ENCODE results near the gene PFKFB3. TPM values are rescaled to one million over a fixed set of nuclear protein-coding genes. Genes with fewer than 3 reads are reported as not detected.
A peak's percentile ranks its signal among the peaks of the same experiment; 100 is the strongest.

PFKFB3 gene
- total and polyA plus RNA-seq, 2 of the 13 experiments (the other 11 are each of a cell fraction or from before 2014, with no cell fraction given): 1.2 to 13.3 TPM

DNA sequence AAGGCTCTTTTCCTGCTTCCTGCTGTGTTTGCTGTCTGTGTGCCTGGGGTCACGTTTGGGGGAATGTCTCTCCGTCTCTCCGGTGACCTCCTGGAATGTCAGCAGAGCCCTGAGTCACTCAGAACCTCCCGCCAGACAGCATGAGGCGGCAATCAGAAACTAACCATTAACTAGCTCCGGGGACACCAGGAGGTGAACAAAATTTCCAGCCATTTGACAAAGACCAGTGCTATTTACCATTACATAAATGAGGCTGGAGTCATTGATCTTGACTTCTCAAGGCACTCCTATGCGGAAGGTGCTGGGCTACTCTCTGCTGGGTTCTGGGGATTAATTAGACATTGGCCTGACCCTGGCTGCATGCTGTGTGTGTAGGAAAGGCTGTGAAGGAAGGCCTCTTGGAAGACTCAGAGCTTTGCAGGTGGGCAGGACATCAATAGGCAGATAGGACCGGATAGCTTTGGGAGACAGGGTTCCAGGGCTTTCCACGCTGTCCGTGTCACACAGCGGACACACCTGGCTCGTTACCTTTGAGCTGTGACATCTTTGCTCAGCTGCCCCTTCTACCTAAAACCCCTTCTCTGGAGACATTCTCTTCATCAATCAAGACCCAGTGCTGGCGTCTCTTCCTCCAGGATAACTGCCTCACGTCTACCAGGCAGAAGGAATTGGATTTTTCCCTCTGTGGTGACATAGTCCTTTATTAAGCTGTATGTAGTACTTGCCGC lies 77.0 kb downstream of the PFKFB3 start (continued):
- TF ChIP-seq KDM2A (CRISPR knock-in tag; IDR thresholded peaks at IDR 0.05; ENCODE audit: borderline replicate concordance, low read depth): peak; percentile 54; the same call in 1 of the 2 replicates
- no peak for TF ChIP-seq SOX6 (IDR thresholded peaks at IDR 0.05)
- peak; percentile 79 for TF ChIP-seq SOX6 (CRISPR knock-in tag; IDR thresholded peaks at IDR 0.05)
- TF ChIP-seq ZFP1 (CRISPR knock-in tag; IDR thresholded peaks at IDR 0.05): no peak
- TF ChIP-seq MTF1 (CRISPR knock-in tag; IDR thresholded peaks at IDR 0.05): no peak
- TF ChIP-seq HNRNPUL1 (IDR thresholded peaks at IDR 0.05; ENCODE audit: low read depth, low read length): no peak
- TF ChIP-seq DNMT1 (CRISPR knock-in tag; IDR thresholded peaks at IDR 0.05): no peak
- TF ChIP-seq, protein P1, sequence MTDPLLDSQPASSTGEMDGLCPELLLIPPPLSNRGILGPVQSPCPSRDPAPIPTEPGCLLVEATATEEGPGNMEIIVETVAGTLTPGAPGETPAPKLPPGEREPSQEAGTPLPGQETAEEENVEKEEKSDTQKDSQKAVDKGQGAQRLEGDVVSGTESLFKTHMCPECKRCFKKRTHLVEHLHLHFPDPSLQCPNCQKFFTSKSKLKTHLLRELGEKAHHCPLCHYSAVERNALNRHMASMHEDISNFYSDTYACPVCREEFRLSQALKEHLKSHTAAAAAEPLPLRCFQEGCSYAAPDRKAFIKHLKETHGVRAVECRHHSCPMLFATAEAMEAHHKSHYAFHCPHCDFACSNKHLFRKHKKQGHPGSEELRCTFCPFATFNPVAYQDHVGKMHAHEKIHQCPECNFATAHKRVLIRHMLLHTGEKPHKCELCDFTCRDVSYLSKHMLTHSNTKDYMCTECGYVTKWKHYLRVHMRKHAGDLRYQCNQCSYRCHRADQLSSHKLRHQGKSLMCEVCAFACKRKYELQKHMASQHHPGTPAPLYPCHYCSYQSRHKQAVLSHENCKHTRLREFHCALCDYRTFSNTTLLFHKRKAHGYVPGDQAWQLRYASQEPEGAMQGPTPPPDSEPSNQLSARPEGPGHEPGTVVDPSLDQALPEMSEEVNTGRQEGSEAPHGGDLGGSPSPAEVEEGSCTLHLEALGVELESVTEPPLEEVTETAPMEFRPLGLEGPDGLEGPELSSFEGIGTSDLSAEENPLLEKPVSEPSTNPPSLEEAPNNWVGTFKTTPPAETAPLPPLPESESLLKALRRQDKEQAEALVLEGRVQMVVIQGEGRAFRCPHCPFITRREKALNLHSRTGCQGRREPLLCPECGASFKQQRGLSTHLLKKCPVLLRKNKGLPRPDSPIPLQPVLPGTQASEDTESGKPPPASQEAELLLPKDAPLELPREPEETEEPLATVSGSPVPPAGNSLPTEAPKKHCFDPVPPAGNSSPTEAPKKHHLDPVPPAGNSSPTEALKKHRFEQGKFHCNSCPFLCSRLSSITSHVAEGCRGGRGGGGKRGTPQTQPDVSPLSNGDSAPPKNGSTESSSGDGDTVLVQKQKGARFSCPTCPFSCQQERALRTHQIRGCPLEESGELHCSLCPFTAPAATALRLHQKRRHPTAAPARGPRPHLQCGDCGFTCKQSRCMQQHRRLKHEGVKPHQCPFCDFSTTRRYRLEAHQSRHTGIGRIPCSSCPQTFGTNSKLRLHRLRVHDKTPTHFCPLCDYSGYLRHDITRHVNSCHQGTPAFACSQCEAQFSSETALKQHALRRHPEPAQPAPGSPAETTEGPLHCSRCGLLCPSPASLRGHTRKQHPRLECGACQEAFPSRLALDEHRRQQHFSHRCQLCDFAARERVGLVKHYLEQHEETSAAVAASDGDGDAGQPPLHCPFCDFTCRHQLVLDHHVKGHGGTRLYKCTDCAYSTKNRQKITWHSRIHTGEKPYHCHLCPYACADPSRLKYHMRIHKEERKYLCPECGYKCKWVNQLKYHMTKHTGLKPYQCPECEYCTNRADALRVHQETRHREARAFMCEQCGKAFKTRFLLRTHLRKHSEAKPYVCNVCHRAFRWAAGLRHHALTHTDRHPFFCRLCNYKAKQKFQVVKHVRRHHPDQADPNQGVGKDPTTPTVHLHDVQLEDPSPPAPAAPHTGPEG (CRISPR knock-in tag; IDR thresholded peaks at IDR 0.05): no peak
- no peak for TF ChIP-seq CCAR2 (optimal IDR thresholded peaks at IDR 0.05; ENCODE audit: low read depth, low read length)
- no peak; the same call in 1 of the 2 replicates for TF ChIP-seq ZNF772 (CRISPR knock-in tag; IDR thresholded peaks at IDR 0.05)
- TF ChIP-seq CREM (IDR thresholded peaks at IDR 0.05): peak; percentile 68
- no peak for TF ChIP-seq CREM (CRISPR knock-in tag; IDR thresholded peaks at IDR 0.05)
- no peak for TF ChIP-seq NCOA5 (CRISPR knock-in tag; IDR thresholded peaks at IDR 0.05)
- TF ChIP-seq MED8 (CRISPR knock-in tag; IDR thresholded peaks at IDR 0.05; ENCODE audit: insufficient replicate concordance): no peak
- no peak for TF ChIP-seq KLF15 (CRISPR knock-in tag; IDR thresholded peaks at IDR 0.05; ENCODE audit: borderline replicate concordance)
- TF ChIP-seq ZFP36L2 (CRISPR knock-in tag; IDR thresholded peaks at IDR 0.05): no peak
- 0 out of 2 replicates have a peak, but pooled peaks have one; percentile 11 for TF ChIP-seq ZNF263 (CRISPR knock-in tag; IDR thresholded peaks at IDR 0.05)
- TF ChIP-seq JUN (CRISPR knock-in tag; IDR thresholded peaks at IDR 0.05): no peak
- no peak for TF ChIP-seq AKAP8 (CRISPR knock-in tag; IDR thresholded peaks at IDR 0.05)
- TF ChIP-seq, protein P2, sequence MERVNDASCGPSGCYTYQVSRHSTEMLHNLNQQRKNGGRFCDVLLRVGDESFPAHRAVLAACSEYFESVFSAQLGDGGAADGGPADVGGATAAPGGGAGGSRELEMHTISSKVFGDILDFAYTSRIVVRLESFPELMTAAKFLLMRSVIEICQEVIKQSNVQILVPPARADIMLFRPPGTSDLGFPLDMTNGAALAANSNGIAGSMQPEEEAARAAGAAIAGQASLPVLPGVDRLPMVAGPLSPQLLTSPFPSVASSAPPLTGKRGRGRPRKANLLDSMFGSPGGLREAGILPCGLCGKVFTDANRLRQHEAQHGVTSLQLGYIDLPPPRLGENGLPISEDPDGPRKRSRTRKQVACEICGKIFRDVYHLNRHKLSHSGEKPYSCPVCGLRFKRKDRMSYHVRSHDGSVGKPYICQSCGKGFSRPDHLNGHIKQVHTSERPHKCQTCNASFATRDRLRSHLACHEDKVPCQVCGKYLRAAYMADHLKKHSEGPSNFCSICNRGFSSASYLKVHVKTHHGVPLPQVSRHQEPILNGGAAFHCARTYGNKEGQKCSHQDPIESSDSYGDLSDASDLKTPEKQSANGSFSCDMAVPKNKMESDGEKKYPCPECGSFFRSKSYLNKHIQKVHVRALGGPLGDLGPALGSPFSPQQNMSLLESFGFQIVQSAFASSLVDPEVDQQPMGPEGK (CRISPR knock-in tag; IDR thresholded peaks at IDR 0.05): peak; percentile 56
- no peak for TF ChIP-seq ZNF839 (CRISPR knock-in tag; IDR thresholded peaks at IDR 0.05; ENCODE audit: borderline replicate concordance)
- TF ChIP-seq HDAC1 (CRISPR knock-in tag; IDR thresholded peaks at IDR 0.05): peak; percentile 66
- TF ChIP-seq, protein P3, sequence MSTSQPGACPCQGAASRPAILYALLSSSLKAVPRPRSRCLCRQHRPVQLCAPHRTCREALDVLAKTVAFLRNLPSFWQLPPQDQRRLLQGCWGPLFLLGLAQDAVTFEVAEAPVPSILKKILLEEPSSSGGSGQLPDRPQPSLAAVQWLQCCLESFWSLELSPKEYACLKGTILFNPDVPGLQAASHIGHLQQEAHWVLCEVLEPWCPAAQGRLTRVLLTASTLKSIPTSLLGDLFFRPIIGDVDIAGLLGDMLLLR (CRISPR knock-in tag; IDR thresholded peaks at IDR 0.05): no peak
